B cell (primary cell): ENCODE data around the gene WDR19.

Experiments
- EZH2 ChIP-seq: IDR thresholded peaks from 2 replicates; pipeline ENCODE4 v1.6.1; 2012; ENCODE audit warnings: borderline replicate concordance, low read depth, mild to moderate bottlenecking, moderate library complexity, low read length; ENCODE audit not compliant: insufficient read depth, poor library complexity, severe bottlenecking
- TF ChIP-seq, protein P1 (sequence below): fragments of 200-600 bp; IDR thresholded peaks from one replicate; pipeline ENCODE4 v1.8.0; 2022; ENCODE audit warnings: antibody characterized with exemption, mild to moderate bottlenecking

DNA sequence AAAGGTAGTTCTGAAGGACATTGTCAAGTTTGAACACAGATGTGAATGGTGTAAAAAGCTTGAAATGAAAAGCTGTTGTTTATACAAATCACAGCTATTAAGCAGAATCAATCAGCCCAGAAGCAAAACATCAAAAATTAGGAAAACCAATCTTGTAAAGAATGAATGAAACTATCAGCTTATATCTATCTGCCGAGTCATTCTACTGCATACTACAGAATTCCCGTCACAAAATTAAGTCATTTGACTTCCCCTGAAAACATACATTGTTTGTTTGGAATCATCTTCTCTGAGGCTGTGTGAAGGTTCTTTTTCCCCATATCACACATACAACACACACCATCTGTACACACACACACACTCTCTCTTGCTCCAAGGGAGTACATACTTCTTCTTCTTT lies 103.5 kb downstream of the WDR19 start:
- TF ChIP-seq, protein P1, sequence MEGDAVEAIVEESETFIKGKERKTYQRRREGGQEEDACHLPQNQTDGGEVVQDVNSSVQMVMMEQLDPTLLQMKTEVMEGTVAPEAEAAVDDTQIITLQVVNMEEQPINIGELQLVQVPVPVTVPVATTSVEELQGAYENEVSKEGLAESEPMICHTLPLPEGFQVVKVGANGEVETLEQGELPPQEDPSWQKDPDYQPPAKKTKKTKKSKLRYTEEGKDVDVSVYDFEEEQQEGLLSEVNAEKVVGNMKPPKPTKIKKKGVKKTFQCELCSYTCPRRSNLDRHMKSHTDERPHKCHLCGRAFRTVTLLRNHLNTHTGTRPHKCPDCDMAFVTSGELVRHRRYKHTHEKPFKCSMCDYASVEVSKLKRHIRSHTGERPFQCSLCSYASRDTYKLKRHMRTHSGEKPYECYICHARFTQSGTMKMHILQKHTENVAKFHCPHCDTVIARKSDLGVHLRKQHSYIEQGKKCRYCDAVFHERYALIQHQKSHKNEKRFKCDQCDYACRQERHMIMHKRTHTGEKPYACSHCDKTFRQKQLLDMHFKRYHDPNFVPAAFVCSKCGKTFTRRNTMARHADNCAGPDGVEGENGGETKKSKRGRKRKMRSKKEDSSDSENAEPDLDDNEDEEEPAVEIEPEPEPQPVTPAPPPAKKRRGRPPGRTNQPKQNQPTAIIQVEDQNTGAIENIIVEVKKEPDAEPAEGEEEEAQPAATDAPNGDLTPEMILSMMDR: no peak
- no peak for TF ChIP-seq EZH2
